Stimulated activated CD4-positive, alpha-beta T cell treated with anti-CD3 and anti-CD28 coated beads, Interleukin-12 subunit alpha, Interleukin-12 subunit beta, amount 100 ng/mL, for 24 hours (primary cell): Measurements from ENCODE around the gene SRD5A3.
"Not testable (repeated sequence)": the region's sequence is repeated elsewhere in the genome, so short reads cannot be mapped to it uniquely, and the experiment has no call there.

Experiments
- DNase-seq, 2 experiments: peaks; one replicate each; pipeline ENCODE4 v3.0.0-alpha.2; 2020; ENCODE audit warnings: low read depth in 2 of 2

Gene SRD5A3

DNA sequence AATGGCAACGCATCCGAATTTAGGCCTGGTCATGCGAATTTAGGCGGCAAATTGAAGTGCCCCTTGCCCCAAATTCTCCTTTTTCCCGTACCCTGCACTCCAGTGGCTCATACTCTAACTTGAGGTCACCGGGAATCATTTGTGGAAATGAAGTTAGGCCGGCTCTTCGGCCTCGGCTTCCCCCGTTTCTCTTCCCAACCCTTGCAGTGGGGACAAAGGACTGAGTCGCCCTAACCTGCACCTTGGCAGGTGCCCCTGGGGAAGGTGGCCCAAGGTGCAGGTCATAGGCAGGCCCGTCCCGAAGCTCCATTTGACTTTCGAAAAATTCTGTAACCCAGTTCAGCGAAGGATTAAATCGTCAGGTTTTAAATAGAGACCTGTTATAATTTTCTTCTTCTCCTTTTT is 811 bp downstream of the SRD5A3 start:
- DNase-seq: no peak

DNA sequence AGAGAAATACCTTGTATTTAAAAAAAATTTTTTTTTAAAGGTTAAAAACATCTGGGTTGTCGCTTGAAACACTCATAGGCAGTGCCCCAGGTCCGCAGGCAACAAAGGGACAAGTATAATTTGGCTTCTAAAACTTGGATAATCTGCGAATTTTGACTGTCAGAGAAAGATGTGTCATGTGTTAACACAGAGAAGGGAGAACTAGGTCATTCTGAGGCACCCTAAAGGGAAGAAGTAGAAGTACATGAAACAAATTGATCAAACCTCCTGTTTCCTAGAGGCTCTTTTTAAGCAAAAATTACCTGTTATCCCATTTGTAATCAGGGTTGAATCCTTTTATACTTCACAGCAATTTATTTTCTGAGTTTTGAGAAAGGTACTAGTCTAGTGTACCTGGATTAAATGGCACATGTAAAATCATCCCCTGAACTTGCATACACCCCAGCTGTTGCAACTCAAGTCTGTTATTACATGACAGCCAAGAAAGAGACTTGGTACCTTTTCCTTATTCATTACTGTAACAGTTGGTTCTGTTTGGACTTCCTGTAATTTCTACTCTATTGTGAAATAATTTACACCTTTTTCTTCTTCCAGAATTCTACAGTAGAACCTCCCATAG is 1.7 kb downstream of the SRD5A3 start:
- no peak for DNase-seq

DNA sequence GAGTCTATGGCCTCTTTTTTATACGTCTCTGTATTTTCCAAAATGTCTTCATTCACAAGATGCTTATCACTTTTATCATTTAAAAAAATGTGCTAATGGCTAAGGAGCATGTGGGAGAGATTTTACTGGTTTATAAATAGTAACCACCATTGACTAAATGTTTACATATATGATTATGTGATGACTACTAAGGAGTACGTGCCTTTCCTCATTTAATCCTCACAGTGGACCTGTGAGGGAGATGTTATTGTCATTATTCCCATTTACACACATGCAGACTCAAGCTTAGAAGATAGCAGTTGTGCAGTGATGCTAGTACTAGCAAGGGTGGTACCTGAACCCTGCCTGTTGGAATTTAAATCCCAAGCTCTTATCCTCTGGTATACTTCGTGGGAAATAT is 2.4 kb downstream of the SRD5A3 start:
- no peak for DNase-seq

- DNase-seq: not testable (repeated sequence)
Measured at GRCh38 chr4:55350870-55351269, 4.8 kb downstream of the SRD5A3 start.

DNA sequence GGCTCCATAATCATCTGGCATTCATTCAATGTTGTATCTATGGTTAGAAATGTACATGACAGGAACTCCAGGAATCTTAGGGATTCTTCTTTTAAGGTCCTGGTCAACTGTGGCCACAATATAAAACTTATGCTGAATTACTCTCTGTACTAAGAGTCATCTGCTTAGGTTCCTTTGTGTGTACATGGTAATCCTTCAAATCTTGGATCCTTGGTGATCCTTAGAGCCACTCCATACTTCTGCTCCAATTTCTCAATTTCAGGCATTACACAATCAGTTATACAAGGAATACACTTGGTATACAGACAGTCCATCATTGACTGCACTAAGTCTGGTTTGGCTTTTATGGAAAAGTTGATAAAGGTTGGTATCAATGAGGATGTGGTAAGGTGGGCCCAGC is 5.8 kb downstream of the SRD5A3 start:
- DNase-seq: no peak

- no peak for DNase-seq
Measured at GRCh38 chr4:55352726-55353125, 6.7 kb downstream of the SRD5A3 start.

DNA sequence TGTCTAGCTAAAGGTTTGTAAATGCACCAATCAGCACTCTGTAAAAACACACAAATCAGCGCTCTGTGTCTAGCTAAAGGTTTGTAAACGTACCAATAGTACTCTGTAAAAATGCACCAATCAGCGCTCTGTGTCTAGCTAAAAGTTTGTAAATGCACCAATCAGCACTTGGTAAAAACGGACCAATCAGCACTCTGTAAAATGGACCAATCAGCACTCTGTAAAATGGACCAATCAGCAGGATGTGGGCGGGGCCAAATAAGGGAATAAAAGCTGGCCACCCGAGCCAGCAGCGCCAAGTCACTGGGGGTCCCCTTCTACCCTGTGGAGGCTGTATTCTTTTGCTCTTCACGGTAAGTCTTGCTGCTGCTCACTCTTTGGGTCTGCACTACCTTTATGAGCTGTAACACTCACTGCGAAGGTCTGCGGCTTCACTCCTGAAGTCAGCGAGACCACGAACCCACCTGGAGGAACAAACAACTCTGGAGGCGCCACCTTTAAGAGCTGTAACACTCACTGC is 7.2 kb downstream of the SRD5A3 start:
- DNase-seq: not testable (repeated sequence)

GRCh38 chr4:55354648-55355047 is 8.6 kb downstream of the SRD5A3 start:
- no peak for DNase-seq

DNA sequence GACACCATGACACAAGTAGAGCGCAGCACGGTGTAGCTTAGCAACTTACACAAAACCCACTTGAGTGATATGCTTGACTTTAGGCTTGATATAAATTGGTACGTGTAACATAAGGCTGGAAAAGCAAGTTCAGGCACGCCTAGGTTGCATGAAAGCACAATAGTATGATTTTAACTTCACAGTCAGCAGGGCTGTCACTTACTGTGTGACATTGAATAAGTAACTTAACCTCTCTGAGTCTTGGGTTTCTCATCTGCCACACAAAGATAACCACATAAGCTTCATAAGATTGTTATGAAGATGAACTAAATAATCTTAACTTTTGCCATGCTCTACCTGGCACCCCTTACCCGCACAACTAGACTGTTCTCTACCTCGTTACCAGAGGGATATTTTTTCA is 9.5 kb downstream of the SRD5A3 start:
- no peak for DNase-seq

DNA sequence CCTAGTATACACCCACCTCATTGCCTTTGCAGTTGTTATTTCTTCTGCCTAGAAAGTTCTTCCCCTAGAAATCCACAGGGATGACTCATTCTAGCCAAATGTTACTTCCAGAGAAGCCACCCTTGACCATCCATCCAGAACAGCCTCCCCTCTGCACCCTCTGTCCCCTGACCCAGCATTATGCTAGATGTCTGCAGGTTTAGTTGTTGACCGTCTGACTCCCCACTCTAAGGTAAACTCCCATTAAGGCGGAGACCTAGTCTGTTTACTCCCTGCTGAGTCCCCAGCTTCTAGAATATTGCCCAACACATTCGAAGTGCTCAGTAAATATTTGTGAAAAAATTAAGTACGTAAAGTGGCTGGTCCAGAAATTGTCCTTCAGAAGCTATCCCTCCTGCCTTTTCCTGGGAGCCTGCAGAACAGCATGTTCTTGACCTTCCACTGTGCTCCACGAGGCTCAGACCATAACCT is 11.0 kb downstream of the SRD5A3 start:
- DNase-seq: no peak

DNA sequence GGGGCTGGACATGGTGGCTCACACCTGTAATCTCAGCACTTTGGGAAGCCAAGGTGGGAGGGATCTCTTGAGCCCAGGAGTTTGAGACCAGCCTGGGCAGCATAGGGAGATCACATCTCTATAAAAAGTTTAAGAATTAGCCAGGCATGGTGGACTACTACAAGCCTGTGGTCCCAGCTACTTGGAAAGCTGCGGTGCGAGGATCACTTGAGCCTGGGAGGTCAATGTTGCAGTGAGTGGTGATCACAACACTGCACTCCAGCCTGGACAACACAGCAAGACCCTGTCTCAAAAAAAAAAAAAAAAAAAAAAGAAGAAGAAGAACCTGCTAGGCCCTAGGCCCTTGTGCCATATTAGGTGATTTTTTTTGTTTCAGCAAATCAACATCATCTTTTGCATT is 12.2 kb downstream of the SRD5A3 start:
- DNase-seq: no peak

DNA sequence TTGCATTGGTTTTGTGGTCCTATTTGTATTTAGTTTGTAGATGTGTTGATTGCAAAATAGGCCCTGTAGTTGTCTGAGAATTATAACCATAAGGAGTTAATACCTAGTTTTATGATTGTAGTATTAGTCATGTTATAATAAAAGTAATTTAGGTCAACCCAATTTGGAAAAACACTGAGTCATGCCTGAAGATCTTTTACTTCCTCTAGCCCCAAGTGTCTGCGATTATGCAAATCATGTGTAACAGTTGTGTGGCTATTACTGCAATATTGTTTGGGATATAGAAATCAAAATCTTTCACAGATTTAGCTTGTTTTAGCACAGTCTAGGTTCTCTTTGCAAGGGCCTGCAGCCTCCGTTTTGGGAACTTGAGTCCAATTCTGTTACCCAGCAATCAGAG is 12.6 kb downstream of the SRD5A3 start:
- no peak for DNase-seq

GRCh38 chr4:55359397-55359916 is 13.4 kb downstream of the SRD5A3 start:
- DNase-seq: no peak

GRCh38 chr4:55362938-55363337 is 16.9 kb downstream of the SRD5A3 start:
- DNase-seq: not testable (repeated sequence)

DNA sequence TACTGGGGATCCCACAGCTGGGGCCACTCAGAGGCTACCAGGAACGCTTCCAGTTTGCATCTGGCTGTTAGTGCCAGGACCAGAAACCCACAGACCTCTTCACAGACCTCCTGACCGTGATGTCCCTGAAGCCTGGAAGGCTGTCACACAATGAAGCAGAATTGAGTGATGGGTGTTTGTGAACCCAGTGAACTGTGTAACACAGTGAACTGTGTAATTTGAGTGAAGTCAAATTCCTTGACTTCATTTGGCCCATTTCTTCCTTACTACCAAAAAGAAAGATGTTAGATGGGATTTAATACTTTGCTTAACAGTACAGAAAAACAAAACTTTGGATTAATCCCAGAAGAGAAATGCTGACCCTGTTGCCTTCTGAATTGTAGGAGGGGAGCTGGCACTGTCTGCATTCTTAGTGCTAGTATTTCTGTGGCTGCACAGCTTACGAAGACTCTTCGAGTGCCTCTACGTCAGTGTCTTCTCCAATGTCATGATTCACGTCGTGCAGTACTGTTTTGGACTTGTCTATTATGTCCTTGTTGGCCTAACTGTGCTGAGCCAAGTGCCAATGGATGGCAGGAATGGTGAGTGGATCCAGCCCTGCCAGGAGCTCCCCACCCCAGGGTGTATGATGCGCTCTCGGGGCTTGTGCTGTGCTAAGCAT is 17.8 kb downstream of the SRD5A3 start:
- no peak for DNase-seq

GRCh38 chr4:55364691-55365344 is 18.8 kb downstream of the SRD5A3 start:
- no peak for DNase-seq

DNA sequence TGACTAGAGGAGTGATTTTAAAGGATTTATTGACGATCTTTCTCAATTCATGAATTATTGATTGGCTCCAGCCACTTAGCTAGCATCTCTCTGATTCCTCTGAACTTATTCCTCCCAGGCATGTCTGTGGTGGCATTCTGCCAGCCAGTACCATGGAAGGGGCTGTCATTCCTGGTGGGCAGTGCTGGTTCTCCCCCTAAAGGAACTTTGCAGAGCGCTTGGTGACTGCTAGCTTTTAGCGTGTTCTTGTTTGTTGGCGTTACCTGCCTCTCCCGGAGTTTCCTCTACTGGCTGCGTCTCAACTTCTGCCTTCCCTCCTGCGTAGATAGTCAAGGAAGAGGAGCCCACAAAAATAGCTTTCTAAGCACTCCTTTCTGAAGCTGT is 19.3 kb downstream of the SRD5A3 start:
- DNase-seq: no peak

DNA sequence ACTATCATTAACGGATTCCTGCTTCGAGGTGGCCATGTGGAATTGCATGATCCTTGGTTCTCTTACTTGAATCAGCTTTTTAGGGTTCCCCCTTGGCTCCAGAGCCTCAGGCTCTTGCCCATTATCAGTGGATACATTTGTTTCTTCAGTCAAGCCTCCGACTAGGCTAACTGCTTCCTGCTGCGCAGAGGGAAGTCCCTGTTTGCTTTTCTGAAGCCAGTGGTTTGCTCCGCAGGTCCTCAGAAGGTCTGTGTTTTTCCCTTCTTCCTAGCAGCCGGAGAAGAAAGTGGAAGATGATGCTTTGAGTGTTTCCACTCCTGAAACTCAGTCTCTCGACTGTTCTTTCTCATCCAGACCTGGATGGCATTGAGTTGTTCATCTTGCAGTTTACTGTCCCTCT is 20.6 kb downstream of the SRD5A3 start:
- DNase-seq: no peak

DNA sequence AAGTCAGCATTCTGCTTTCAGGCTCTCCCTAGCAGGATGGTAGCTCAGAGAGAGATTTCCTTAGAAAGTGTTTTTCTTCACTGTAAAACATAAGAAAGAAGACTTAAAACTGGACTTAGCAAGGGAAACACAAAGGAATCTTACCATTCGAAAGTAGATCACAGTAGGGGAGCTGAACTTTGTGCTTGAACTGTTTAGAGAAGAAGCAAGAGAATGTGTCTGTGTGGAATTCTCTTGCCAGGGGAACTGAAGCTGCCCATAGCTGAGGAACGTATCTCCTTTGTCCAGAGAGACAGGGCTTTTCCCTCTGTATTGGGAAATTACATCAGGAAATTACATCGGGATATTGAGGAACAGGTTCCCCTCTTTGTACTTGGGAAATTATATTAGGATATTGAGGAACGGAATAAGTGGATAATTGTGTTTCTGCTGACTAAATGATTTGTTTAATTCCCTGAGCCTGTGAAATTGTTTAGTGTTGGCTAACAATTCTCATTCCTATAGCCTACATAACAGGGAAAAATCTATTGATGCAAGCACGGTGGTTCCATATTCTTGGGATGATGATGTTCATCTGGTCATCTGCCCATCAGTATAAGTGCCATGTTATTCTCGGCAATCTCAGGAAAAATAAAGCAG is 21.2 kb downstream of the SRD5A3 start:
- no peak for DNase-seq

GRCh38 chr4:55369968-55370367 is 23.9 kb downstream of the SRD5A3 start:
- DNase-seq: no peak

DNA sequence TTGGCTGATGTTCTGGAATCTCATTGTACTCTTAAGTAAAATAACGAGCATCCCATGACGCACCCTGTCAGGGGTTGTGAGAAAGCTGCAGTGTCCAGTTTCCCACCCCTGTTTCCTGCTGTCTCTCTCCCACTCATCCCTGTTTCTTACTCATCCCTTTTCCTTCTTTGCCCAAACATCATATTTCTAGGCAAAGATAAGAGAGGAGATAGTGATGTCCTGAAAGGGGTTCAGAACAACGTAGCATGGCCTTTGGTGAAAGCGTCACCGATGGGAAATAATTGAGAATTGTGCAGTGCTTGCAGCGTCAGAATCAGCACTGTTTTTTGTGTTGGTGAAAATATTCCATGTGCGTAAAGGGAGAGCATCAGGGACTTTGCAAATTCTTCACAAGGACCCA is 26.2 kb downstream of the SRD5A3 start:
- DNase-seq: no peak

DNA sequence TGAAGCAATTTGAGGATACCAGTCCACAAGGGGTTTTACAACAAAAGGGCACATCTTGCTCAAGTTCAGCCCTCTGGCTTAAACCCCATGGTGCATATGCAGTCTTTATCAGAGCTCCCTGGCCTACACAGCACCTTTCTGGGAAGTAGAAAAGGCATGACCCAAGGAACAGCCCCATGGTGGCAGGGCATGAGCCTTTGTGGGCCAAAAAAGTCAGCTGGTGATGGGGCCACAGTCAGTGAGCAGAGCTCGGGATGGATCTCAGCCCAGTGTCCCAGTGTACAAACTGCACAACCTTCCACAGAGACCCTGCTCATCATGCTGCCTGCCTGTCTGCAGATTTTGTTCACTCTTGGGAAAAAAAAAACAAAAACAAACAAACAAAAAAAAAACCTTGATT is 27.4 kb downstream of the SRD5A3 start:
- DNase-seq: no peak
